Heart left ventricle (tissue), 13 donors: ENCODE data around the gene MNX1.

ENCODE experiments used
- POLR2A ChIP-seq, 2 donors: fragments of 450-650 bp; IDR thresholded peaks; one replicate each; pipeline ENCODE4 v1.6.1; 2017; ENCODE audit warnings: antibody characterized with exemption in 2 of 2, mild to moderate bottlenecking in 2 of 2, moderate library complexity in 2 of 2
- TF ChIP-seq, protein P1 (sequence below), 12 donors: fragments of 200-600 bp; sonication (generic) in 4 of 12; IDR thresholded peaks; one replicate each; pipeline versions ENCODE4 v1.5.0 to v1.8.0; 2018 to 2022; ENCODE audit warnings: antibody characterized with exemption in 12 of 12, mild to moderate bottlenecking in 5 of 12
- donor health status: ischemic (EF 13 %, LVEDD 7.1; RV severe dilation, severe dysfunction).
- donor health status: DM: no; HTN: yes; CAD: no.
- donor health status: DM: no; HTN: no; CAD: no.
- donor health status: ischemic (EF 25% LVEDD 6.9; RV normal size, moderate dysfunction).
- donor health status: ischemic (EF 25% LVEDD 5.7; RV mildly dilated, moderate dysfunction).
- donor health status: ischemic (EF 35%, LVEDD 5.7; RV mildly dilated, moderate dysfunction).
- donor health status: nonischemic (EF 11% LVEDD 7.7; RV severe dilation, severe dysfunction).
- donor health status: DM: yes; HTN: yes; CAD: no.
- donor health status: PGD.
- donor health status: ischemic (EF 29% LVEDD 5.4; RV normal size, mild dysfunction).
- donor health status: nonischemic (EF 23%, LVEDD 6.1; RV moderate dilation, normal function).

DNA sequence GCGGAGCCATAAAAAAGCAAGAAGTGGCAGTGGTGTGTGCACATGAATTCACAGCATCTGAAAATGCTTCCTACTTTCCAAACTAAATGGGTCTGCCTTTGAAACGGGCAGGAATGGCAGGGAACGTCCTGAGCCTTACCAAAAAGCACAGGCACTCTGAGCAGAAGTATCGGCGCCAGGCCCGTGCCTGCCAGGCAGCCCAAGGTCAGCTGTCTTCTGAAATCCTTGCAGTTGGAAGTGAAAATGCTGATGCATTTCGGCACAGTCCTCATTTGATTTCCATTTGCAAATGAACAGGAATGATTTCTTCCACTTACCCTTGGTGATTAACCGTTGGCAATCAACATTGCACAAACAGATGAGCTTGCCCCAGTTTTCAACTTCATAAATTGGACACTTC is 47.6 kb upstream of the MNX1 start:
- TF ChIP-seq, protein P1, sequence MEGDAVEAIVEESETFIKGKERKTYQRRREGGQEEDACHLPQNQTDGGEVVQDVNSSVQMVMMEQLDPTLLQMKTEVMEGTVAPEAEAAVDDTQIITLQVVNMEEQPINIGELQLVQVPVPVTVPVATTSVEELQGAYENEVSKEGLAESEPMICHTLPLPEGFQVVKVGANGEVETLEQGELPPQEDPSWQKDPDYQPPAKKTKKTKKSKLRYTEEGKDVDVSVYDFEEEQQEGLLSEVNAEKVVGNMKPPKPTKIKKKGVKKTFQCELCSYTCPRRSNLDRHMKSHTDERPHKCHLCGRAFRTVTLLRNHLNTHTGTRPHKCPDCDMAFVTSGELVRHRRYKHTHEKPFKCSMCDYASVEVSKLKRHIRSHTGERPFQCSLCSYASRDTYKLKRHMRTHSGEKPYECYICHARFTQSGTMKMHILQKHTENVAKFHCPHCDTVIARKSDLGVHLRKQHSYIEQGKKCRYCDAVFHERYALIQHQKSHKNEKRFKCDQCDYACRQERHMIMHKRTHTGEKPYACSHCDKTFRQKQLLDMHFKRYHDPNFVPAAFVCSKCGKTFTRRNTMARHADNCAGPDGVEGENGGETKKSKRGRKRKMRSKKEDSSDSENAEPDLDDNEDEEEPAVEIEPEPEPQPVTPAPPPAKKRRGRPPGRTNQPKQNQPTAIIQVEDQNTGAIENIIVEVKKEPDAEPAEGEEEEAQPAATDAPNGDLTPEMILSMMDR (IDR thresholded peaks at IDR 0.05): no peak
- no peak for TF ChIP-seq POLR2A (IDR thresholded peaks at IDR 0.05)
